ENCODE results near the gene RSPH6A. TPM values are rescaled to one million over a fixed set of nuclear protein-coding genes. Genes with fewer than 3 reads are reported as not detected.

RSPH6A gene
- total and polyA plus RNA-seq, 2 of the 13 experiments (the other 11 are each of a cell fraction or from before 2014, with no cell fraction given): 0.07 TPM; not detected in 1

DNA sequence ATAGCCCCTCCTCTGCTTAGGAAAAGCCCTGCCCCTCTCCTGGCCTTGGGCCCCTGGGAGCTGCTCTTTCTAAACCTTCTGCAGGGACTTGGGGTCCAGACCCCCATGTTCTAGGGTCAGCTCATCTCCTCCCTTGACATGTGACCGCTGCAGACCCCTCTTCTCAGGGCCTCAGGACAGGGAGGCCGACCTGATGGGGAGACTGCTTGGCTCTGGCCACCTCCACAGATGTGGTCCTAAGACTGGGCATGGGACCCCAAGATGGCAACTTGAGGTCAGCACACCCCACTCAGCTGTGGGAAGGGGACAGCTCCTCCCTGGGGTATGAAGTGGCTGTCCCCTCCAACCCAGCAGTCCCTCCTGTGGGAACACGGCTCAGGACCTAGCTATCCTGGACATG is 42.2 kb downstream of the RSPH6A start (continued):
- TF ChIP-seq HMGXB3 (CRISPR knock-in tag; IDR thresholded peaks at IDR 0.05; ENCODE audit: borderline replicate concordance): no peak
- TF ChIP-seq, protein P1, sequence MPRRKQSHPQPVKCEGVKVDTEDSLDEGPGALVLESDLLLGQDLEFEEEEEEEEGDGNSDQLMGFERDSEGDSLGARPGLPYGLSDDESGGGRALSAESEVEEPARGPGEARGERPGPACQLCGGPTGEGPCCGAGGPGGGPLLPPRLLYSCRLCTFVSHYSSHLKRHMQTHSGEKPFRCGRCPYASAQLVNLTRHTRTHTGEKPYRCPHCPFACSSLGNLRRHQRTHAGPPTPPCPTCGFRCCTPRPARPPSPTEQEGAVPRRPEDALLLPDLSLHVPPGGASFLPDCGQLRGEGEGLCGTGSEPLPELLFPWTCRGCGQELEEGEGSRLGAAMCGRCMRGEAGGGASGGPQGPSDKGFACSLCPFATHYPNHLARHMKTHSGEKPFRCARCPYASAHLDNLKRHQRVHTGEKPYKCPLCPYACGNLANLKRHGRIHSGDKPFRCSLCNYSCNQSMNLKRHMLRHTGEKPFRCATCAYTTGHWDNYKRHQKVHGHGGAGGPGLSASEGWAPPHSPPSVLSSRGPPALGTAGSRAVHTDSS (CRISPR knock-in tag; conservative IDR thresholded peaks at IDR 0.05): no peak
- TF ChIP-seq, protein P2, sequence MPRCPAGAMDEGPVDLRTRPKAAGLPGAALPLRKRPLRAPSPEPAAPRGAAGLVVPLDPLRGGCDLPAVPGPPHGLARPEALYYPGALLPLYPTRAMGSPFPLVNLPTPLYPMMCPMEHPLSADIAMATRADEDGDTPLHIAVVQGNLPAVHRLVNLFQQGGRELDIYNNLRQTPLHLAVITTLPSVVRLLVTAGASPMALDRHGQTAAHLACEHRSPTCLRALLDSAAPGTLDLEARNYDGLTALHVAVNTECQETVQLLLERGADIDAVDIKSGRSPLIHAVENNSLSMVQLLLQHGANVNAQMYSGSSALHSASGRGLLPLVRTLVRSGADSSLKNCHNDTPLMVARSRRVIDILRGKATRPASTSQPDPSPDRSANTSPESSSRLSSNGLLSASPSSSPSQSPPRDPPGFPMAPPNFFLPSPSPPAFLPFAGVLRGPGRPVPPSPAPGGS (CRISPR knock-in tag; IDR thresholded peaks at IDR 0.05): no peak
- no peak for TF ChIP-seq PAX8 (CRISPR knock-in tag; IDR thresholded peaks at IDR 0.05; ENCODE audit: borderline replicate concordance)
- TF ChIP-seq NFE2L2 (IDR thresholded peaks at IDR 0.05; ENCODE audit: low read length): no peak
- no peak for TF ChIP-seq TAF1 (CRISPR knock-in tag; IDR thresholded peaks at IDR 0.05)
- no peak for TF ChIP-seq POGK (CRISPR knock-in tag; conservative IDR thresholded peaks at IDR 0.05)

All from HepG2 (cell line).